Measurements from ENCODE around the gene UNC45B. TPM values are rescaled to one million over a fixed set of nuclear protein-coding genes. Genes with fewer than 3 reads are reported as not detected.
A peak's percentile ranks its signal among the peaks of the same experiment; 100 is the strongest.

The UNC45B gene
- total RNA-seq, 6 experiments from 2014 or later, result 0.07 to 0.19 TPM; not detected in 4

DNA sequence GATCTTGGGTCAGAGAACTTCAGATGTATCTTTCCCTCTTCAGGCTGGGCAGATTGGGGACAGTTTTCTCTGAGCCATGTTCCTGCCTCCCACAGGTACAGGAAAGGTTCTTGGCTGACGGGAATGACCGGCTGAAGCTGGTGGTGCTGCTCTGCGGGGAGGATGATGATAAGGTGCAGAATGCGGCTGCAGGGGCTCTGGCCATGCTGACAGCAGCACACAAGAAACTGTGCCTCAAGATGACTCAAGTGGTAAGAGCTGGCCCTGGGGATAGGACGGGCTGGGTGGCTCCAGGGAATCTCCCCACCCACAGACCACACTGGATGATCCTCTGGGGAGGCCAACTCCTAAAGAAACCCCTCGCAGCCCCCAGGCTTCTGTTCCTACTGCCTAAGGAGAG is 35.7 kb downstream of the UNC45B start:
- intact Hi-C loops (cut with DNase I), result no loop called here
- H3K9me3 ChIP-seq, result no peaks in the 10 kb centered on the region
- H3K4me1 ChIP-seq, result no peaks in the 10 kb centered on the region
- WGBS (ENCODE audit: insufficient coverage, low coverage, low lambda C conversion rate, missing lambda C conversion rate), result 31% methylated on average over 5 of the region's 6 CpGs
- TF ChIP-seq POLR2A (IDR thresholded peaks at IDR 0.05), result no peak
- TF ChIP-seq, protein P1, sequence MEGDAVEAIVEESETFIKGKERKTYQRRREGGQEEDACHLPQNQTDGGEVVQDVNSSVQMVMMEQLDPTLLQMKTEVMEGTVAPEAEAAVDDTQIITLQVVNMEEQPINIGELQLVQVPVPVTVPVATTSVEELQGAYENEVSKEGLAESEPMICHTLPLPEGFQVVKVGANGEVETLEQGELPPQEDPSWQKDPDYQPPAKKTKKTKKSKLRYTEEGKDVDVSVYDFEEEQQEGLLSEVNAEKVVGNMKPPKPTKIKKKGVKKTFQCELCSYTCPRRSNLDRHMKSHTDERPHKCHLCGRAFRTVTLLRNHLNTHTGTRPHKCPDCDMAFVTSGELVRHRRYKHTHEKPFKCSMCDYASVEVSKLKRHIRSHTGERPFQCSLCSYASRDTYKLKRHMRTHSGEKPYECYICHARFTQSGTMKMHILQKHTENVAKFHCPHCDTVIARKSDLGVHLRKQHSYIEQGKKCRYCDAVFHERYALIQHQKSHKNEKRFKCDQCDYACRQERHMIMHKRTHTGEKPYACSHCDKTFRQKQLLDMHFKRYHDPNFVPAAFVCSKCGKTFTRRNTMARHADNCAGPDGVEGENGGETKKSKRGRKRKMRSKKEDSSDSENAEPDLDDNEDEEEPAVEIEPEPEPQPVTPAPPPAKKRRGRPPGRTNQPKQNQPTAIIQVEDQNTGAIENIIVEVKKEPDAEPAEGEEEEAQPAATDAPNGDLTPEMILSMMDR (IDR thresholded peaks at IDR 0.05), result no peak
- no peaks in the 10 kb centered on the region for H3K27me3 ChIP-seq
- H3K36me3 ChIP-seq, result no peaks in the 10 kb centered on the region
- ATAC-seq (no peak), DNase-seq (no peak)
- H3K4me3 ChIP-seq, result no peak overlapping the region
- H3K27ac ChIP-seq, result no peak overlapping the region

GRCh38 chr17:35184274-35184673 is 36.7 kb downstream of the UNC45B start:
- 59% methylated on average over 2 of the region's 3 CpGs for WGBS (ENCODE audit: insufficient coverage, low coverage, low lambda C conversion rate, missing lambda C conversion rate)
- intact Hi-C loops (cut with DNase I), result no loop called here
- H3K27me3 ChIP-seq, result no peaks in the 10 kb centered on the region
- TF ChIP-seq, protein P1 (IDR thresholded peaks at IDR 0.05), result no peak
- TF ChIP-seq POLR2A (IDR thresholded peaks at IDR 0.05), result no peak
- ATAC-seq, result no peak
- no peaks in the 10 kb centered on the region for H3K4me1 ChIP-seq
- H3K36me3 ChIP-seq, result no peaks in the 10 kb centered on the region
- DNase-seq, result no peak
- H3K4me3 ChIP-seq, result no peak overlapping the region
- H3K9me3 ChIP-seq, result no peaks in the 10 kb centered on the region
- no peak overlapping the region for H3K27ac ChIP-seq

DNA sequence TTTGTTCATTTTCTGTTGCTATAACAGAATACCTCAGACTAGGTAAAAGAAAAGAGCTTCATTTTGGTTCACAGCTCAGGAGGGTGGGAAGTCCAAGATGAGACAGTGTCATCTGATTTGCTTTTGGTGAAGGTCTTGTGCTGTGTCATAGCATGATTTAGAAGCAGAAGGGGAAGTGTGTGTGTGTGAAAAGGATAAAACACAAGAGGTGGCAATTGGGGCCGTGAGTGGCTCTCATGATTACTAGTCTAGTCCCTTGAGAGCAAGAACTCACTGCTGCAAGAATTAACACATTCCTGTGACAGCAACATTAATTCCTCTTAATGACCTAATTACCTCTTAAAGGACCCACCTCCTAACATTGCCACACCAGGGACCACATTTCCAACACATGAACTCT is 38.2 kb downstream of the UNC45B start:
- Histone ChIP-seq H3K27ac (no peak overlapping the region), H3K4me1 (no peaks in the 10 kb centered on the region), H3K9me3 (no peaks in the 10 kb centered on the region), H3K4me3 (no peak overlapping the region), H3K27me3 (no peaks in the 10 kb centered on the region), H3K36me3 (no peaks in the 10 kb centered on the region)
- no peak for TF ChIP-seq POLR2A (IDR thresholded peaks at IDR 0.05)
- TF ChIP-seq, protein P1 (IDR thresholded peaks at IDR 0.05), result no peak
- 33% methylated on average over 1 of the region's 1 CpG for WGBS (ENCODE audit: insufficient coverage, low coverage, low lambda C conversion rate, missing lambda C conversion rate)
- intact Hi-C loops (cut with DNase I), result no loop called here
- ATAC-seq (peak in 1 of 4 donors; percentile 13), DNase-seq (no peak)

DNA sequence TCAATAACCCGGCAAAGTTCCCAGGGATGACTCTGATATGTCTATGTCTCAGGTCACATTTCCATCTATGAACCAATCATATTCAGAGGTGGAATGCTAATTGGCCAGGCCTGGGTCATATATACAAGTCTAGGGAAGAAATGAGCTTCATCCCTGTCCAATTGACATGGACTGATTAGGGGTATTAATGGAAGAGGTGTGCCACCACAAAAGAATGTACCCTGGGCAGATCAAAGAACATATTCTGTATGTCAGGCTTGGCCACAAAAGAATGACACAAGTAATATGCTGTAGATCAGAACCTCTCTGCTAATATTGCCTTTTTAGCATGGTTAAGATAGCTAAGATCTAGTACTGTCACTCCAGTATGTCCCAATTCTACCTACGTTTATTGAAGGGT is 39.9 kb downstream of the UNC45B start:
- H3K36me3 ChIP-seq, result no peaks in the 10 kb centered on the region
- no peak overlapping the region for H3K27ac ChIP-seq
- H3K27me3 ChIP-seq, result no peaks in the 10 kb centered on the region
- intact Hi-C loops (cut with DNase I), result no loop called here
- ATAC-seq (no peak), DNase-seq (no peak)
- H3K9me3 ChIP-seq, result no peaks in the 10 kb centered on the region
- TF ChIP-seq, protein P1 (IDR thresholded peaks at IDR 0.05), result no peak
- TF ChIP-seq POLR2A (IDR thresholded peaks at IDR 0.05), result no peak
- no peaks in the 10 kb centered on the region for H3K4me1 ChIP-seq
- WGBS (ENCODE audit: insufficient coverage, low coverage, low lambda C conversion rate, missing lambda C conversion rate), result 89% methylated on average over 2 of the region's 2 CpGs
- H3K4me3 ChIP-seq, result no peak overlapping the region

DNA sequence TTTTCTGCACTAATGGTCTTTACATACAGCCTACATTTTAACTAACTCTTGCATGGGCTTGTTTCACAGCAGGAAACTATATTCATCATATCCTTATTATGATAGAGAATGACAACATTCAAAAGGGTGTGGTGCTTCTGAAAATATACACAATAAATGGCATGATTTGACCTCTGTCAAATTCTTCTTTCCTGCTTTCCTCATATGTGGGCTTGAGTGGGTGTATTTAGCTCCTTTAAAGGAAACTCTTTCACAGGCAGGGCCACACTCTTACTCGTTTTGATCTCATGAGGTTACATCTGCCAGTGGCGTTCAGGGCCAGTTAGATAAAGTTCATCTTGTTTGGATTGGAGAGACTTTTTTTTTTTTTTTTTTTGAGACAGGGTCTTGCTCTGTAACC is 40.5 kb downstream of the UNC45B start:
- intact Hi-C loops (cut with DNase I), result no loop called here

More for the DNA sequence above, 40.5 kb downstream of the UNC45B start:
- DNase-seq (no peak), ATAC-seq (no peak)
- no peaks in the 10 kb centered on the region for H3K27me3 ChIP-seq
- WGBS (ENCODE audit: insufficient coverage, low coverage, low lambda C conversion rate, missing lambda C conversion rate), result 30% methylated on average over 2 of the region's 2 CpGs
- no peak overlapping the region for H3K4me3 ChIP-seq
- no peaks in the 10 kb centered on the region for H3K36me3 ChIP-seq
- H3K27ac ChIP-seq, result no peak overlapping the region
- no peaks in the 10 kb centered on the region for H3K9me3 ChIP-seq
- H3K4me1 ChIP-seq, result no peaks in the 10 kb centered on the region
- TF ChIP-seq, protein P1 (IDR thresholded peaks at IDR 0.05), result no peak
- no peak for TF ChIP-seq POLR2A (IDR thresholded peaks at IDR 0.05)
